Stimulated activated CD8-positive, alpha-beta memory T cell treated with anti-CD3 and anti-CD28 coated beads, Interleukin-12 subunit alpha, Interleukin-12 subunit beta, amount 100 ng/mL, for 4 hours (primary cell): ENCODE measurements around the gene ZNF777.

ENCODE experiments used
- DNase-seq: peaks from one replicate; pipeline ENCODE4 v3.0.0-alpha.2; 2020; ENCODE audit warnings: low read depth

Gene ZNF777

GRCh38 chr7:149476791-149477190, 15.9 kb upstream of the ZNF777 start:
- no peak for DNase-seq

DNA sequence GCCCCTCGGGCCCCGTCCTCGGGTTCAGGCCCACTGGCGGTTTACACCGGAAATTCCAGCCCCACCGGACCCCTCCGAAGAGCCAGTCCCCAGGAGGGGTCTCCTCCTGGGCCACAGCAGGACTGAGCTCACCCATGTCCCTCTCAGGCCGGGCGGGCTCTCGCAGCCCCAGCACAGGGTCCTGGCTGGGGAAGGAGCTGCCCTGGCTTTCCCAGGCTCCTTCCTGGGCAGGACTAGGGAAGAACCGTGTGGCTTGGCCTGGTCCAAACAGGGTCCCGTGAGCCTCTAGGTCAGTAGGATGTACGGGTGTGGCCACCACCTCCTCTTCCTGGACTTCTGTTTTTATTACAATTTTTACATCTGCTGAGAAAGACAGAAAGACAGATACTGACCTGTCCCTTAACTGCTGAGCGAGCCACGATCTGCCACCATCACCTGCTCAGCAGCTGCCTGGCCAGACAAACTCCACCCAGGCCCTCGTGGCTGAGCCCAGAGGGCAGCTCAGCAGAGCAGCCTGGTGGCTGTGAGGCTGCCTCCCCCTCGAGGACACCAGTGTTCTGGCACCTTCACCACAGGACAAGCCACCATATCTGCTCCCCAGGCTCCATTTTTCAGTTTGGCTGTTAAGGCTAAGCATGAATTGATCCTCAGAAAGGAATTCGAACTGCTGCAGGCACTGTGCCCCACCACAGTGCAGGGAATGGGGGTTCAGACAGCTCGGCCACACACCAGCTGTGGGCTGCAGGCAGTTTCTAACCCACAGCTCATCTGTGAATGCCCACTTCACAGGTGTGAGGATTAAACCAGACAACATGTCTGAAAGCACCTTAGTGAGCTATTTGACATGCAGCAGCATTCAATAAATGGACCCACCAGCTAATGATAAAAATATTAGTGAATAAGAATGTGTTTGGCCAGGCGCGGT, 14.5 kb upstream of the ZNF777 start:
- DNase-seq, result no peak

- DNase-seq, result no peak
Measured at GRCh38 chr7:149474309-149475120, 13.7 kb upstream of the ZNF777 start.

GRCh38 chr7:149473251-149473650, 12.4 kb upstream of the ZNF777 start:
- no peak for DNase-seq

DNA sequence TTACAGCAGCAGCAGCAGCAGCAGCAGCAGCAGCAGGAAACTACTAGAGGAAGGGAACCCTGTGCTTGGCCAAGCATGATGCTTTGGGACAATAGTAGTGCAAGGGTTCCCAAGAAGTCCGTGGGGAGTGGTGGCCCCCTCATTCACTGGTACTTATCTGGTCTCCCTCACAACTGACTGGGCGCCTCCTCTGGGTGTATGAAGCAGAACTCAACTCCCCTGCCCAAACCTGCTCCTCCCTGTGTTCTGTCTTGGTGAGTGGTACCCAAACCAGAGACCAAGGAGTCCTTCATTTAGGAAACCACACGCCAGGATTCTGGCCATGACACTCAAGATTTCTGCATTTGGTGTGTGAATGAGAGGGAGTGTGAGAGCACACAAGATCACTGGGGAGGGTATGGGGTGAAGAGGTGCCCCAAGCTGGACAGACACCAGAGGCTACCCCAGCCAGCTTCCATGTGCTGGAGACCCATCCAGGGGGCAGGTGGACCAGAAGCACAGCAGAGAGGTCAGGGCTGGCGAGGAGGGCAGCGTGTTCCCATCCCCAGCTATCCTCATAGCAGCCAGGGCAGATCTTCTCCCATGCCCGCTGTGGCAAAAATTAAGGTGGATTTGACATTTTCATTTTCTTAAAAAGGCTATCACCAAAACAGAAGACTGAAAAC, 10.6 kb upstream of the ZNF777 start:
- no peak for DNase-seq

- no peak for DNase-seq
Measured at GRCh38 chr7:149469806-149470205, 8.9 kb upstream of the ZNF777 start.

DNA sequence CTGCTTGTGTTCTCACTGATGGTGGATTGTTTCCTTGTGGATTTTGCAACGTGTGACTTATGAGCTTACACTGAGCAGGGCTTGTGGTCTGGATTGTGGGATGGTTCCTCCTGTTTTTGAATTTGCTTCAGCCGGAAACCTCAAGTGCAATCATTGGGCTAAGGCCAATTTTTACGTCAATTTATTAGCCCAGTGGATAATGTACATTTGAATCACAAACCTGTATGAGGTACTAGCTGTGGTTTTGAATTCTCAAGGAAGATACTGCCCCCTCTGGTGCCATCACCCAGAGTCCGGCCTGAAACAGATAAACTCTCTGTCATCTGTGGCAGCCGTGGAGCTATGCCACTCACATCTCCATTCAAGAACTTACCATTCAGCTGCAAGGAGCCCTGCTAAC, 7.3 kb upstream of the ZNF777 start:
- no peak for DNase-seq

DNA sequence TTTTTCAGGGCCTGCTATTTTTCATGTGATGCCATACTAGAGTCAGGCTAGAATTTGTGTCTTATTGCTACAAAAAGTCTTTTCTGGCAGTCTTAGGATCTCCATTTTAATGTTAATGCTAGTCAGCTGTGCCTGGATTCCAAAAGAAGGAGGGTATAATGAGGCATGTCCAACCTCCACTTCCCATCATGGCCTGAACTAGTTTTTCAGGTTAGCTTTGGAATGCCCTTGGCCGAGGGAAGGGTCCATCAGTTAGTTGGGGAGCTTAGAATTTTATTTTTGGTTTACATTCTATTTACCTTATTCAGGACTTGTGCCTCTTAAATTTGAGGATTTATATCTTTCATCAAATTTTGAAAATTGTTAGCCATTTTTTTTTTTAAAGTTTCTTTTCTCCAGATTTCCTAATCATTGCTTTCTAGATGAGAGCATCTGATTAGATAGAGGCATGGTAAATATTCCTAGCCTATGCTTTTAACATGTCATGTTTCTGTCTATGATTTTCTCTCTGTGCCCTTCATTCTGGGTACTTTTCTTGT, 6.5 kb upstream of the ZNF777 start:
- DNase-seq, result no peak

GRCh38 chr7:149466364-149466763, 5.5 kb upstream of the ZNF777 start:
- DNase-seq, result no peak

- DNase-seq, result no peak
Measured at GRCh38 chr7:149463500-149464161, 2.8 kb upstream of the ZNF777 start.

GRCh38 chr7:149462101-149462520, 1.2 kb upstream of the ZNF777 start:
- no peak for DNase-seq

GRCh38 chr7:149459540-149460452, 1.1 kb downstream of the ZNF777 start:
- DNase-seq, result no peak

DNA sequence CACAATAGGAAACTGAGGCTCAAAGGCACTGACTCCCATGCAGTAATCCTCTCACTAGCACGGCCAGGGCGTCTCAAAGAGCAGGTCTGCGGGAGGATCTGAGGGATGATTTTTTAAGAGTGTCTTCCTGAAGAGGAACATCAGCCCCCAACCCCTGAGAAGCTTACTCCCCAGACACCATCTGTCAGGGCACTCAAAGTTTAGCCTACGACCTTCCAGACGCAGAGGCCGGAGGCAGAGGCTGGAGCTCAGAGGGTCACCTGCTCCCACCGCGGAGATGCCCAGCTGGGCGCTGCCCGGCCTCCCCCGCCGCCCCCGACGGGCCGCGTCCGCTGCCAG, 1.7 kb downstream of the ZNF777 start:
- no peak for DNase-seq

GRCh38 chr7:149458235-149458634, 2.6 kb downstream of the ZNF777 start:
- no peak for DNase-seq

DNA sequence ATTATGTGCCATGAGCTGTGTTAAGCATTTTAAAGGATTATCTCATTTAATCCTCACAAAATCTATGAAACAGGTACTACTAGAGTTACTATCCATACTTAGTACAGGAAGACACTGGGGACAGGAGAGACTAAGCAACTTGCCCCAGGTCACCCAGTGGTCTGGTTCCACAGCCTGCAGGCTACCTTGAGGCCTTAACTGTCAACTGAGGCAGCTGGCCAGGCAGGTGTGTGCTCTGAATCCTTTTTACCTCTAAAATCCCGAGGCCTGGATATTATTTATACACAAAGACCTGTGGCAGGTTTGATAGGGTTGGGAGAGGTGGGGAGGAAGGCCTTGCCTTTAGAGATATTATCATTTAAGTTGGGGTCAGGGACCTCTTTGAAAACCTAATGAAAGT, 3.1 kb downstream of the ZNF777 start:
- DNase-seq, result no peak

GRCh38 chr7:149456506-149457421, 4.1 kb downstream of the ZNF777 start:
- DNase-seq, result no peak

DNA sequence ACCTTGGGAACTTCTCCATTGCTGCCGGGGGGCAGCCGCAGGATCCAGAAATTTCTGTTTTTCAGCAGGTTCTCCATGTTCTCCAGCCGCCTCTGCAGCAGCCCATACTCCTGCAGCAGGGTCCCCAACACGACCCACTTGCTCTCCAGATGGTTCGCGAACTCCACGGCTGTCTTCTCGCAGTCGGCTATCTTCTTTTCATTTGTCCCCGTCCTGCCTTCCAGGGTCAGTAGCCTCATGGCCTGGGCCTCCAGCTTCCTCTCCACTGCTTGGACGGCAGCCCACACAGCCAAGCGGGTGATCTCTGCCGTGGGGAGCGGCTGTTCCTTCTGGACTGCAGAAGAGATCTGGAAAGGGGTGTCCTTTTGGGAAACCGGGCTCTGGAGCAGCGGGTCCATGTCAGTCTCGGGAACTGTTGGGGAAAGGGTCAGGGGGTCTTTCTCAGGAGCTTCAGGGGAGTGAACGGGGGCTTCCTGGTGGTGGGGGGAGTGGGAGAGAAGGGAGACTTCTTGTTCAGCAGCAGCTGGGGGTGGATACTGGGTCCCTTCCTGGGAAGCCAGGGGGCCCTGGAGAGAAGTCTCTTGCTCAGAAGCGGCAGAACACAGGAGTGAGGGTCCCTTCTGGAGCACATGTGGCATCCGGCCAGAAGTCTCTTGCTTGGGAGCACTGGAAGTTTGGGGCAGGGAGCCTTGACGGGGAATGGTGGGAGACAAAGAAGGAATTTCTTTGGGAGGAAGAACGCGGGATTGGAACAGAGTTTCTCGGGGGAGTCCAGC, 5.5 kb downstream of the ZNF777 start:
- DNase-seq, result no peak

DNA sequence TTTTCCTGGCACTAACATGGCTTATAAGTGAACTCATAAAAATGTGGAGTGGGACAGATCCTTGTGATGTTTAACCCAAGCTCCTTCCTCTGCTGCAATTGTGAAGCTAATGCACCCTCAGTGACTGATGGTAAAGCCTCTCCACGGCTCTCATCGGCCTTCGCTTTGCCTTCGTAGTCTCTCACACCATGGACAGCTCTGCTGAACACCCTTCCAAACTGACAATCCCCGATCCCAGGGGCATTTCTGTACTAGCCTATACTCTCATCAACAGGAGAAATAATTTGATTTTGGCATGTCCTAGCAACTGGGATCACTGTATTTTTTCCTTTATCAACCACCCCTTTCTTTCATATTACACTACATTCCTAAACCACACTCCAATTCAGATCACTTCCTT, 6.1 kb downstream of the ZNF777 start:
- no peak for DNase-seq

DNA sequence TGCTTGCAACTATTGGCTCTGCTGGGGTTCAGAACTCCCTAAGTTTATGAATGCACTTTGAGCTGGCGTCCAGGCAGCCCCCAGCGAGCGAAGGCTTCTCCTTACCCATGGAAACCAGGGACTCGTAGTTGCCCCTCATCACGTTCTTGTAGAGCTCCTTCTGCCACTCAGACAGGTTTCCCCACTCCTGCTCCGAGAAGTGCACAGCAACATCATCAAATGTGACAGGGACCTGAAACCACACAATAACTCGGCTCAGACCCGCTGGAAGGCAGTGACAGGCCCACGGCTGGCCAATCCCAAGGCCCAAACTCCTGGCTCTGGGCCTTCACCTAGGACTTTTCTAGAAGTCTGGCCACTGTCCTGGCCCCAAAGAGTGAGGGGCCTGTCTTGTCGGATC, 6.9 kb downstream of the ZNF777 start:
- DNase-seq, result no peak
